Lung microvascular endothelial cell (primary cell): ENCODE results near the gene S100A6. TPM values are rescaled to one million over a fixed set of nuclear protein-coding genes. Genes with fewer than 3 reads are reported as not detected.
"Not testable (repeated sequence)": the region's sequence is repeated elsewhere in the genome, so short reads cannot be mapped to it uniquely, and the experiment has no call there.

Source experiments
- DNase-seq, 2 donors: peaks; one replicate each; pipeline versions ENCODE4 v3.0.0 to v3.0.0-alpha.2; 2010; ENCODE audit warnings: low read depth in 2 of 2
- total RNA-seq: library from RNA; depleted of rRNA; stranded (reverse); fragments of >200 nt; gene quantifications from 2 replicates; pipeline ENCODE4 v1.2.1, GENCODE V29; 2014

The S100A6 gene
- total RNA-seq, 1 donor from 2014 or later = 524 TPM

GRCh38 chr1:153531638-153532037 lies 4.2 kb downstream of the S100A6 start:
- no peak for DNase-seq

GRCh38 chr1:153527683-153528040 lies 8.1 kb downstream of the S100A6 start:
- DNase-seq = no peak

- no peak for DNase-seq
These were observed 8.6 kb downstream of the S100A6 start for GRCh38 chr1:153527023-153527682.

- DNase-seq = peak in 1 of 2 donors; percentile 85
These were observed 9.7 kb downstream of the S100A6 start for GRCh38 chr1:153526132-153526543.

GRCh38 chr1:153525088-153525728 lies 10.6 kb downstream of the S100A6 start:
- peak in 1 of 2 donors; percentile 61 for DNase-seq

- not testable (repeated sequence) for DNase-seq
These were observed 13.3 kb downstream of the S100A6 start for GRCh38 chr1:153522353-153523048.

GRCh38 chr1:153521808-153522207 lies 14.0 kb downstream of the S100A6 start:
- DNase-seq = not testable (repeated sequence)

GRCh38 chr1:153520818-153521476 lies 14.8 kb downstream of the S100A6 start:
- no peak for DNase-seq

- not testable (repeated sequence) for DNase-seq
These were observed 15.6 kb downstream of the S100A6 start for GRCh38 chr1:153520137-153520691.

GRCh38 chr1:153519242-153519641 lies 16.5 kb downstream of the S100A6 start:
- no peak for DNase-seq

- no peak for DNase-seq
These were observed 20.0 kb downstream of the S100A6 start for GRCh38 chr1:153515504-153516394.

- DNase-seq = no peak
These were observed 22.1 kb downstream of the S100A6 start for GRCh38 chr1:153513666-153514065.

- no peak for DNase-seq
These were observed 22.8 kb downstream of the S100A6 start for GRCh38 chr1:153513023-153513422.

GRCh38 chr1:153510984-153511410 lies 24.8 kb downstream of the S100A6 start:
- DNase-seq = peak; percentile 82 to 89

GRCh38 chr1:153509729-153510354 lies 25.9 kb downstream of the S100A6 start:
- peak; percentile 57 to 59 for DNase-seq

- DNase-seq = no peak
These were observed 26.8 kb downstream of the S100A6 start for GRCh38 chr1:153509036-153509435.

- DNase-seq = no peak
These were observed 27.7 kb downstream of the S100A6 start for GRCh38 chr1:153507926-153508583.

- DNase-seq = peak in 1 of 2 donors; percentile 36
These were observed 28.9 kb downstream of the S100A6 start for GRCh38 chr1:153506831-153507413.

- DNase-seq = no peak
These were observed 29.4 kb downstream of the S100A6 start for GRCh38 chr1:153506386-153506785.
